ENCODE measurements around the gene CISH. TPM values are rescaled to one million over a fixed set of nuclear protein-coding genes. Genes with fewer than 3 reads are reported as not detected.

CISH gene
- total and polyA plus RNA-seq, 9 donors: 6.2 to 28.0 (median 21.9) TPM

- WGBS, 3 donors: 88 to 100% (median 96%) methylated on average over 1 of the region's 1 CpG
- TF ChIP-seq POLR2A (IDR thresholded peaks at IDR 0.05): no peak
- TF ChIP-seq EP300 (IDR thresholded peaks at IDR 0.05): no peak
- no peak for TF ChIP-seq CTCF (IDR thresholded peaks at IDR 0.05)
- Histone ChIP-seq H3K4me3 (no peak overlapping the region), H3K27ac (no peak overlapping the region), H3K9me3 (no peaks in the 10 kb centered on the region), H3K4me1 (ENCODE audit: insufficient read depth) (peaks cover 4% of the 10 kb centered on the region), H3K27me3 (no peaks in the 10 kb centered on the region), H3K36me3 (no peaks in the 10 kb centered on the region)
- intact Hi-C loops (cut with DNase I): no loop called here
- DNase-seq: no peak
These were observed 38.4 kb upstream of the CISH start for GRCh38 chr3:50650018-50650417.

- Histone ChIP-seq H3K9me3 (no peaks in the 10 kb centered on the region), H3K4me1 (ENCODE audit: insufficient read depth) (peaks cover 4% of the 10 kb centered on the region), H3K27me3 (no peaks in the 10 kb centered on the region), H3K36me3 (no peaks in the 10 kb centered on the region), H3K27ac (no peak overlapping the region), H3K4me3 (no peak overlapping the region)
- intact Hi-C loops (cut with DNase I): no loop called here
- TF ChIP-seq POLR2A (IDR thresholded peaks at IDR 0.05) (no peak), CTCF (IDR thresholded peaks at IDR 0.05) (no peak), EP300 (IDR thresholded peaks at IDR 0.05) (no peak)
- no peak for DNase-seq
- WGBS, 3 donors: 26 to 33% (median 33%) methylated on average over 8 of the region's 8 CpGs
These were observed 37.9 kb upstream of the CISH start for GRCh38 chr3:50649451-50649931.

GRCh38 chr3:50648944-50649343 lies 37.4 kb upstream of the CISH start:
- DNase-seq: no peak
- 71 to 93% (median 86%) methylated on average over 2 of the region's 2 CpGs for WGBS, 3 donors
- Histone ChIP-seq H3K27ac (no peak overlapping the region), H3K4me1 (ENCODE audit: insufficient read depth) (peaks cover 4% of the 10 kb centered on the region), H3K9me3 (no peaks in the 10 kb centered on the region), H3K4me3 (no peak overlapping the region), H3K27me3 (no peaks in the 10 kb centered on the region), H3K36me3 (no peaks in the 10 kb centered on the region)
- TF ChIP-seq EP300 (IDR thresholded peaks at IDR 0.05): no peak
- no peak for TF ChIP-seq POLR2A (IDR thresholded peaks at IDR 0.05)
- no peak for TF ChIP-seq CTCF (IDR thresholded peaks at IDR 0.05)
- intact Hi-C loops (cut with DNase I): no loop called here

- no peaks in the 10 kb centered on the region for H3K36me3 ChIP-seq
- DNase-seq: peak in 1 of 5 donors; percentile 43
- H3K9me3 ChIP-seq: no peaks in the 10 kb centered on the region
- no peak overlapping the region for H3K4me3 ChIP-seq
- intact Hi-C loops (cut with DNase I): no loop called here
- H3K4me1 ChIP-seq (ENCODE audit: insufficient read depth): peaks cover 4% of the 10 kb centered on the region
- H3K27ac ChIP-seq: no peak overlapping the region
- 59 to 62% (median 61%) methylated on average over 6 of the region's 6 CpGs for WGBS, 3 donors
- TF ChIP-seq CTCF (IDR thresholded peaks at IDR 0.05): no peak
- TF ChIP-seq EP300 (IDR thresholded peaks at IDR 0.05): no peak
- no peak for TF ChIP-seq POLR2A (IDR thresholded peaks at IDR 0.05)
- no peaks in the 10 kb centered on the region for H3K27me3 ChIP-seq
These were observed 36.7 kb upstream of the CISH start for GRCh38 chr3:50648313-50648712.

All from ovary (tissue), 9 donors.